KMS-11 (cell line): ENCODE results near the gene USP36.

Experiments used
- H2AFZ ChIP-seq: fragments of 200-600 bp; sonication (generic); 2 replicates; pipeline ENCODE4 v1.6.1; 2016; ENCODE audit warnings: antibody characterized with exemption, mixed run types, low read depth
- H3K27ac ChIP-seq: fragments of 200-600 bp; sonication (generic); 2 replicates; pipeline ENCODE4 v1.6.1; 2016; ENCODE audit warnings: mild to moderate bottlenecking, mixed run types
- H3K27me3 ChIP-seq: fragments of 200-600 bp; sonication (generic); 2 replicates; pipeline ENCODE4 v1.6.1; 2017; ENCODE audit warnings: mild to moderate bottlenecking, low read depth, mixed run types, moderate library complexity; ENCODE audit not compliant: insufficient read depth
- H3K36me3 ChIP-seq: fragments of 200-600 bp; sonication (generic); 2 replicates; pipeline ENCODE4 v1.6.1; 2017; ENCODE audit warnings: mild to moderate bottlenecking, mixed run types; ENCODE audit not compliant: insufficient read depth
- H3K4me1 ChIP-seq: fragments of 200-600 bp; sonication (generic); 2 replicates; pipeline ENCODE4 v1.6.1; 2016; ENCODE audit warnings: mild to moderate bottlenecking, low read depth, mixed run types; ENCODE audit not compliant: poor library complexity, severe bottlenecking
- H3K4me2 ChIP-seq: fragments of 200-600 bp; sonication (generic); 2 replicates; pipeline ENCODE4 v1.7.0; 2016; ENCODE audit warnings: mild to moderate bottlenecking, mixed run types
- H3K4me3 ChIP-seq: fragments of 200-600 bp; sonication (generic); IDR thresholded peaks from 2 replicates; pipeline ENCODE4 v1.6.1; 2017; ENCODE audit warnings: low read depth, low read length, mixed read lengths; ENCODE audit not compliant: insufficient read depth
- H3K79me2 ChIP-seq: fragments of 200-600 bp; sonication (generic); 2 replicates; pipeline ENCODE4 v1.6.1; 2016; ENCODE audit warnings: low read depth, mixed run types; ENCODE audit not compliant: insufficient read depth
- H3K9ac ChIP-seq: fragments of 200-600 bp; sonication (generic); 2 replicates; pipeline ENCODE4 v1.6.1; 2016; ENCODE audit warnings: mild to moderate bottlenecking, mixed run types
- H4K20me1 ChIP-seq: fragments of 200-600 bp; sonication (generic); 2 replicates; pipeline ENCODE4 v1.6.1; 2016; ENCODE audit warnings: mild to moderate bottlenecking, mixed run types; ENCODE audit not compliant: insufficient read depth
- CTCF ChIP-seq: fragments of 200-600 bp; sonication (generic); conservative IDR thresholded peaks from 2 replicates; pipeline ENCODE4 v1.6.1; 2017; ENCODE audit warnings: low read depth, mild to moderate bottlenecking, antibody characterized with exemption, low read length, moderate library complexity, mixed read lengths

The USP36 gene

GRCh38 chr17:78804777-78805176, 35.8 kb downstream of the USP36 start:
- Histone ChIP-seq H3K4me2 (no peak overlapping the region), H3K36me3 (peaks cover 14% of the 10 kb centered on the region; the same call in 1 of the 2 replicates), H3K79me2 (no peaks in the 10 kb centered on the region; the same call in 1 of the 2 replicates), H3K4me1 (no peaks in the 10 kb centered on the region), H2AFZ (no peak overlapping the region), H4K20me1 (no peaks in the 10 kb centered on the region), H3K9ac (no peak overlapping the region), H3K4me3 (no peak overlapping the region), H3K27ac (no peak overlapping the region), H3K27me3 (no peaks in the 10 kb centered on the region)
- TF ChIP-seq CTCF: no peak

GRCh38 chr17:78803186-78803845, 37.3 kb downstream of the USP36 start:
- Histone ChIP-seq H2AFZ (no peak overlapping the region), H3K4me1 (no peaks in the 10 kb centered on the region), H3K4me2 (no peak overlapping the region), H3K27ac (no peak overlapping the region), H3K36me3 (peaks cover 20% of the 10 kb centered on the region), H4K20me1 (no peaks in the 10 kb centered on the region), H3K27me3 (no peaks in the 10 kb centered on the region), H3K79me2 (no peaks in the 10 kb centered on the region; the same call in 1 of the 2 replicates), H3K4me3 (no peak overlapping the region), H3K9ac (no peak overlapping the region)
- no peak for TF ChIP-seq CTCF

GRCh38 chr17:78802459-78802858, 38.2 kb downstream of the USP36 start:
- no peaks in the 10 kb centered on the region for H4K20me1 ChIP-seq
- H3K4me3 ChIP-seq: no peak overlapping the region
- H3K4me1 ChIP-seq: no peaks in the 10 kb centered on the region
- no peak overlapping the region for H3K4me2 ChIP-seq
- no peak overlapping the region for H2AFZ ChIP-seq
- no peaks in the 10 kb centered on the region; the same call in 1 of the 2 replicates for H3K79me2 ChIP-seq
- H3K27me3 ChIP-seq: no peaks in the 10 kb centered on the region
- peaks cover 18% of the 10 kb centered on the region for H3K36me3 ChIP-seq
- H3K9ac ChIP-seq: no peak overlapping the region
- no peak overlapping the region for H3K27ac ChIP-seq
- TF ChIP-seq CTCF: no peak

GRCh38 chr17:78802008-78802407, 38.6 kb downstream of the USP36 start:
- no peaks in the 10 kb centered on the region for H3K27me3 ChIP-seq
- no peaks in the 10 kb centered on the region for H4K20me1 ChIP-seq
- no peak for TF ChIP-seq CTCF
- H3K27ac ChIP-seq: no peak overlapping the region
- no peaks in the 10 kb centered on the region; the same call in 1 of the 2 replicates for H3K79me2 ChIP-seq
- H3K36me3 ChIP-seq: peaks cover 17% of the 10 kb centered on the region
- no peak overlapping the region for H3K4me3 ChIP-seq
- H3K4me1 ChIP-seq: no peaks in the 10 kb centered on the region
- no peak overlapping the region for H2AFZ ChIP-seq
- H3K4me2 ChIP-seq: no peak overlapping the region
- no peak overlapping the region for H3K9ac ChIP-seq
